ENCODE data around the gene SLC22A14.
"Not testable (repeated sequence)": the region's sequence is repeated elsewhere in the genome, so short reads cannot be mapped to it uniquely, and the experiment has no call there.

Gene SLC22A14

GRCh38 chr3:38270606-38271005, 11.5 kb upstream of the SLC22A14 start:
- no peak for DNase-seq (ENCODE audit: low spot score)

GRCh38 chr3:38271553-38271952, 10.5 kb upstream of the SLC22A14 start:
- DNase-seq (ENCODE audit: low spot score) = no peak

GRCh38 chr3:38274864-38275649, 7.0 kb upstream of the SLC22A14 start:
- no peak for DNase-seq (ENCODE audit: low spot score)

GRCh38 chr3:38275658-38276057, 6.4 kb upstream of the SLC22A14 start:
- DNase-seq (ENCODE audit: low spot score) = no peak

GRCh38 chr3:38276081-38276916, 5.8 kb upstream of the SLC22A14 start:
- DNase-seq (ENCODE audit: low spot score) = no peak

GRCh38 chr3:38276917-38277630, 5.0 kb upstream of the SLC22A14 start:
- DNase-seq (ENCODE audit: low spot score) = no peak

- no peak for DNase-seq (ENCODE audit: low spot score)
These were observed 3.3 kb upstream of the SLC22A14 start for GRCh38 chr3:38278841-38279240.

- DNase-seq (ENCODE audit: low spot score) = no peak
These were observed 2.0 kb downstream of the SLC22A14 start for GRCh38 chr3:38283810-38284755.

GRCh38 chr3:38284756-38285150, 2.7 kb downstream of the SLC22A14 start:
- no peak for DNase-seq (ENCODE audit: low spot score)

- DNase-seq (ENCODE audit: low spot score) = not testable (repeated sequence)
These were observed 7.5 kb downstream of the SLC22A14 start for GRCh38 chr3:38289286-38290217.

GRCh38 chr3:38297053-38297452, 15.0 kb downstream of the SLC22A14 start:
- not testable (repeated sequence) for DNase-seq (ENCODE audit: low spot score)

GRCh38 chr3:38297537-38297936, 15.4 kb downstream of the SLC22A14 start:
- no peak for DNase-seq (ENCODE audit: low spot score)

- DNase-seq (ENCODE audit: low spot score) = peak; percentile 11
These were observed 16.0 kb downstream of the SLC22A14 start for GRCh38 chr3:38297947-38298711.

GRCh38 chr3:38306941-38307340, 24.8 kb downstream of the SLC22A14 start:
- DNase-seq (ENCODE audit: low spot score) = no peak

- no peak for DNase-seq (ENCODE audit: low spot score)
These were observed 25.5 kb downstream of the SLC22A14 start for GRCh38 chr3:38307599-38307998.

GRCh38 chr3:38308456-38308855, 26.4 kb downstream of the SLC22A14 start:
- DNase-seq (ENCODE audit: low spot score) = no peak

GRCh38 chr3:38311476-38311875, 29.4 kb downstream of the SLC22A14 start:
- no peak for DNase-seq (ENCODE audit: low spot score)

GRCh38 chr3:38311941-38312340, 29.8 kb downstream of the SLC22A14 start:
- no peak for DNase-seq (ENCODE audit: low spot score)

- DNase-seq (ENCODE audit: low spot score) = no peak
These were observed 30.3 kb downstream of the SLC22A14 start for GRCh38 chr3:38312356-38312755.
